Tibial artery (tissue), 4 donors: ENCODE data around the gene GALNT1.
A peak's percentile ranks its signal among the peaks of the same experiment; 100 is the strongest.

Source experiments
- DNase-seq, 2 donors: peaks; one replicate each; pipeline ENCODE4 v3.0.0-alpha.2; 2019
- H3K27ac ChIP-seq, 2 donors: fragments of 200-600 bp; sonication (generic) in 1 of 2; 1 replicate in 1 of 2; 2 replicates in 1 of 2; pipeline ENCODE4 v1.5.1; 2018 to 2019; ENCODE audit warnings: mild to moderate bottlenecking in 1 of 2
- H3K27me3 ChIP-seq, 2 donors: fragments of 200-600 bp; sonication (generic) in 1 of 2; one replicate each; pipeline versions ENCODE4 v1.5.1 to v1.6.0; 2016 to 2019
- H3K36me3 ChIP-seq, 3 donors: fragments of 200-600 bp; sonication (generic) in 2 of 3; one replicate each; pipeline ENCODE4 v1.5.1; 2016 to 2019; ENCODE audit warnings: mild to moderate bottlenecking in 2 of 3
- H3K4me1 ChIP-seq, 4 donors: fragments of 200-600 bp; sonication (generic) in 2 of 4; 1 replicate in 3 of 4; 2 replicates in 1 of 4; pipeline ENCODE4 v1.5.1; 2016 to 2019
- H3K4me3 ChIP-seq, 2 donors: fragments of 200-600 bp; sonication (generic) in 1 of 2; 1 replicate in 1 of 2; 2 replicates in 1 of 2; pipeline ENCODE4 v1.5.1; 2018 to 2019; ENCODE audit warnings: mild to moderate bottlenecking in 2 of 2
- H3K9me3 ChIP-seq, 3 donors: fragments of 200-600 bp; sonication (generic) in 1 of 3; one replicate each; pipeline ENCODE4 v1.5.1; 2016 to 2019
- intact Hi-C: fragments of 100-400 bp; cut with DNase I; formaldehyde crosslinking; loops from one replicate; pipeline ENCODE4 v1.15.0; 2023; ENCODE audit warnings: low total_unique reads
- TF ChIP-seq, protein P1 (sequence below), 2 experiments: fragments of 200-600 bp in 1 of 2; fragments of 450-650 bp in 1 of 2; IDR thresholded peaks; one replicate each; pipeline ENCODE4 v1.5.1; 2017 to 2019; ENCODE audit warnings: antibody characterized with exemption in 2 of 2, mild to moderate bottlenecking in 1 of 2, moderate library complexity in 1 of 2

GALNT1 gene

DNA sequence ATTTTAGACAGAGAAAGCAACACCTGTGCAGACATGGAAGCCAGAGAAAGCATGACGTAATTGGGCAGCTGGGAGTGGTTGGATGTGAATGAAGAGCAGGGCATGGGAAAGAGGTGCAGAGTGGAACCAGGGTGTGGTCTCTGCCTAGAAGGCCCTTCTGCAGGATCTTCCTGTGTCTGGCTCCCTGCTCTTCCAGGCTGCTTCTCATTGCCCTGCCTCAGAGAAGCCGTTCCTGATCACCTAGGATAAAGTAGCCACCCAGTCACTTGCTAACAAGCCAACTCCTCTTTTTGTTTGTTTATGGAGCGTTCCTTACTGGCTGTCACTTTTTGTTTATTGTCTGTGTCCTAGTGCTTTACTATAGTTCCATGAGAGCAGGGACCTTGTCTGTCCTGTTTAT is 28.5 kb downstream of the GALNT1 start:
- Histone ChIP-seq H3K27me3 (no peaks in the 10 kb centered on the region), H3K4me3 (no peak overlapping the region), H3K27ac (no peak overlapping the region), H3K36me3 (no peaks in the 10 kb centered on the region), H3K9me3 (no peaks in the 10 kb centered on the region), H3K4me1 (peaks cover 0 to 11% (median 0%) of the 10 kb centered on the region in 4 donors)
- TF ChIP-seq, protein P1, sequence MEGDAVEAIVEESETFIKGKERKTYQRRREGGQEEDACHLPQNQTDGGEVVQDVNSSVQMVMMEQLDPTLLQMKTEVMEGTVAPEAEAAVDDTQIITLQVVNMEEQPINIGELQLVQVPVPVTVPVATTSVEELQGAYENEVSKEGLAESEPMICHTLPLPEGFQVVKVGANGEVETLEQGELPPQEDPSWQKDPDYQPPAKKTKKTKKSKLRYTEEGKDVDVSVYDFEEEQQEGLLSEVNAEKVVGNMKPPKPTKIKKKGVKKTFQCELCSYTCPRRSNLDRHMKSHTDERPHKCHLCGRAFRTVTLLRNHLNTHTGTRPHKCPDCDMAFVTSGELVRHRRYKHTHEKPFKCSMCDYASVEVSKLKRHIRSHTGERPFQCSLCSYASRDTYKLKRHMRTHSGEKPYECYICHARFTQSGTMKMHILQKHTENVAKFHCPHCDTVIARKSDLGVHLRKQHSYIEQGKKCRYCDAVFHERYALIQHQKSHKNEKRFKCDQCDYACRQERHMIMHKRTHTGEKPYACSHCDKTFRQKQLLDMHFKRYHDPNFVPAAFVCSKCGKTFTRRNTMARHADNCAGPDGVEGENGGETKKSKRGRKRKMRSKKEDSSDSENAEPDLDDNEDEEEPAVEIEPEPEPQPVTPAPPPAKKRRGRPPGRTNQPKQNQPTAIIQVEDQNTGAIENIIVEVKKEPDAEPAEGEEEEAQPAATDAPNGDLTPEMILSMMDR (IDR thresholded peaks at IDR 0.05) = no peak
- intact Hi-C loops = no loop called here
- DNase-seq = no peak

DNA sequence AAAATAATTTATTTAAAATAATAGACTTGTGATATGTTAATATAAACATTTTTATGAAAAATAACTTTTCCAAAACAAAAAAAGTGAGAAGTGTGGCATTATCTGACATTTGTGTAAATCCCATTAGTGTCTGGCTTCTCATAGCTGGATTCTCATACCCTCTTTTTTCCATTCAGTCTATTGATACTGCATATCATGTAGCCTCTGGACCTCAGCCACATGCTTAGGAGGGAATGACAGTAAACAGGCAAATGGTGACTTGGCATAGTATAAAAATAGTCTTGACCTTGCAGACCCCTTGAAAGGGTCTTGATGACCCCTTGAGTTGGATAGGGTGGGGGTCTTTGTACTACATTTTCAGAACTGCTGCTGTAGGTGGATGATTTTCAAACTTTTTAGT is 29.2 kb downstream of the GALNT1 start:
- H3K27me3 ChIP-seq = no peaks in the 10 kb centered on the region
- peaks cover 0 to 11% (median 0%) of the 10 kb centered on the region in 4 donors for H3K4me1 ChIP-seq
- no peak overlapping the region for H3K4me3 ChIP-seq
- no peaks in the 10 kb centered on the region for H3K36me3 ChIP-seq
- intact Hi-C loops = no loop called here
- H3K27ac ChIP-seq = no peak overlapping the region
- no peaks in the 10 kb centered on the region for H3K9me3 ChIP-seq
- TF ChIP-seq, protein P1 (IDR thresholded peaks at IDR 0.05) = no peak
- no peak for DNase-seq

DNA sequence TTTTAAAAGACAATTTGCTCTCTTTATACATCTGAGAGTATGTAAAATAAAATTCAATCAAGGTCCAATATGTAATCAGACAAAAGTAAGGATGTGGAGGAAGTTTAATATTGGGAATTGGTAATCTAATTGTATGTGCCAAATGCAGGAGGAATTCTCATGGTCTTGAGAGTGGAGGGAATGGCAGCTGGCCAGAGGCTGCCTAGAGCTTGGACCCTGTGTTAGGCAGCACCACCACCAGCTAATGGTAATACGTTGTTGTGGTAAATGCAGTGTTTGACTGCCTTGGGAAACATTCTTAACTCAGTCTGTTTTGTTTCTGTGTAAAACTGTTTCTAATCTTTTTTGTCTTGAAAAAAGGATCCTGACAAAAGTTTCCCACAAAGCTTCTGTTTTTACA is 30.0 kb downstream of the GALNT1 start:
- Histone ChIP-seq H3K9me3 (no peaks in the 10 kb centered on the region), H3K4me1 (peaks cover 0 to 16% (median 0%) of the 10 kb centered on the region in 4 donors), H3K27me3 (no peaks in the 10 kb centered on the region), H3K36me3 (no peaks in the 10 kb centered on the region), H3K27ac (no peak overlapping the region), H3K4me3 (no peak overlapping the region)
- intact Hi-C loops = no loop called here
- DNase-seq = no peak
- TF ChIP-seq, protein P1 (IDR thresholded peaks at IDR 0.05) = no peak

DNA sequence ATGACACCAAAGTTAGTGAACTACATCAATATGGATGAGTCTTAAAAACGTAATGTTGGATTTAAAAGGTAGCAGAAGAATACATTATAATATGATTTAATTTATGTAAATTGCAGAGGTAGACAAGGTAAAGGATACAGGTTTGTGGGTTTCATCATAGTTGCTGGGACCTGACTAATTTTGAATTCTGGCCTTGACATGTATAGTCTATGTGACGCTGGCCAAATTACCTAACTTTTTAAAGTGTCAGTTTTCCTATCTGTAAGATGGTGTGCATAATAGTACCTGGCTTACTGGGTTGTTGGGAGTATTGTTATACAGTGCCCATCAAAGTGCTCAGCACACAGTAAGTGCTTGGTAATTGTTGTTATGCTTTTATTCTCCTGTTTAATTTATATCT is 34.5 kb downstream of the GALNT1 start:
- no peaks in the 10 kb centered on the region for H3K9me3 ChIP-seq
- no peaks in the 10 kb centered on the region for H3K36me3 ChIP-seq
- intact Hi-C loops = no loop called here
- H3K4me1 ChIP-seq = peaks cover 0 to 50% (median 2%) of the 10 kb centered on the region in 4 donors
- H3K27ac ChIP-seq = no peak overlapping the region
- TF ChIP-seq, protein P1 (IDR thresholded peaks at IDR 0.05) = no peak
- no peak for DNase-seq
- no peak overlapping the region for H3K4me3 ChIP-seq
- no peaks in the 10 kb centered on the region for H3K27me3 ChIP-seq

DNA sequence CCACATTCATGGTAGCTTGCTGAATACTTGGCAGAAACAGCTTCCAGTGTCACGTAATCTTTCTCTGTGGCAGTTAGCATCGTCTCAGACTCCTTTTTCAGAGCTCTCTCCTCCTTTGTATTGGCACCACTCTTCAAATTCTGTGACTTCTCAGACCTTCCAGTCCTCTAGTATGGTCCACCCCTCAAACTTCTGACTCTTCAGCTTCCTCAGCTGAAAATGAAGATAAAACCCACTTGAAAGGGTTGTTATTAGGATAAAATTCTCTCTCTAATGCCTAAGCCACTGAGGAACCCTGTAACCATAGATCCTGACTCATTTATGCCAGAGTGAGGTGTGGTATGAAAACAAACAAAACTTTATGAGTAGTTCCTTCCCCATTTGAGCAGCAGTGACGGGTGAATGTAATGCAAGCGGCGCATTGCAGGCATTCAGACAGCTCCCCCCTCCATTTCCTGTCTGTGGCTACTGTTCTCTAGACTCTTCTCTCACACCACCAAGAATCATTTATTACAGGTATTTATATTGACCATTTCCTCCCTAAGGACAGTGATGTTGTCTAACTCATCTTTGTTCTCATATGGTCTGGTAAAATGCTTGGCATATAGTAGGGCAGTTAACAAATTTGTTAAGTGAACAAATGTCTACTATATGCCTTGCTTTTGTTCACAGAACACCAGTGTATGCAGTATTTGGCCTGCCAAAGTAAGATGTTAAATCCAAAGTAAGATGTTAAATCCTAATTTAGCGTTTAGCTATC is 35.3 kb downstream of the GALNT1 start:
- no peak overlapping the region for H3K27ac ChIP-seq
- DNase-seq = peak in 1 of 2 donors; percentile 28
- peaks cover 0 to 44% (median 2%) of the 10 kb centered on the region in 4 donors for H3K4me1 ChIP-seq
- no peaks in the 10 kb centered on the region for H3K9me3 ChIP-seq
- TF ChIP-seq, protein P1 (IDR thresholded peaks at IDR 0.05) = no peak
- H3K36me3 ChIP-seq = no peaks in the 10 kb centered on the region
- H3K27me3 ChIP-seq = no peaks in the 10 kb centered on the region
- intact Hi-C loops = no loop called here
- no peak overlapping the region for H3K4me3 ChIP-seq
